ENCODE results near the gene BTAF1.

Gene BTAF1

GRCh38 chr10:91980319-91980718 lies 56.7 kb downstream of the BTAF1 start:
- Histone ChIP-seq H3F3A (ENCODE audit: insufficient read depth, low read length) (no peaks in the 10 kb centered on the region), H3K36me3 (replicated peaks; ENCODE audit: insufficient read depth, low read length) (peaks cover 4% of the 10 kb centered on the region; the same call in 1 of the 2 replicates), H3K9ac (ENCODE audit: low read length) (no peak overlapping the region), H3K4me3 (ENCODE audit: low read length) (no peak overlapping the region), H3K79me2 (ENCODE audit: low read length) (no peaks in the 10 kb centered on the region), H3K4me2 (ENCODE audit: low read depth, low read length) (no peak overlapping the region), H3K9me3 (replicated peaks; ENCODE audit: insufficient read depth, low read length) (no peaks in the 10 kb centered on the region), H3K27me3 (replicated peaks; ENCODE audit: insufficient read depth, low read length) (no peaks in the 10 kb centered on the region), H3K4me1 (ENCODE audit: low read length) (no peaks in the 10 kb centered on the region), H4K20me1 (ENCODE audit: insufficient read depth, low read length) (no peaks in the 10 kb centered on the region), H3K9me2 (replicated peaks; ENCODE audit: insufficient read depth, low read length) (no peaks in the 10 kb centered on the region), H2AFZ (ENCODE audit: low read length) (no peak overlapping the region), H3K27ac (ENCODE audit: low read length) (no peak overlapping the region)
- no peak for DNase-seq
- TF ChIP-seq EZH2phosphoT487 (IDR thresholded peaks at IDR 0.05; ENCODE audit: low read length) = no peak
- no peak for TF ChIP-seq EZH2 (optimal IDR thresholded peaks at IDR 0.05; ENCODE audit: low read depth, low read length)
- TF ChIP-seq, protein P1, sequence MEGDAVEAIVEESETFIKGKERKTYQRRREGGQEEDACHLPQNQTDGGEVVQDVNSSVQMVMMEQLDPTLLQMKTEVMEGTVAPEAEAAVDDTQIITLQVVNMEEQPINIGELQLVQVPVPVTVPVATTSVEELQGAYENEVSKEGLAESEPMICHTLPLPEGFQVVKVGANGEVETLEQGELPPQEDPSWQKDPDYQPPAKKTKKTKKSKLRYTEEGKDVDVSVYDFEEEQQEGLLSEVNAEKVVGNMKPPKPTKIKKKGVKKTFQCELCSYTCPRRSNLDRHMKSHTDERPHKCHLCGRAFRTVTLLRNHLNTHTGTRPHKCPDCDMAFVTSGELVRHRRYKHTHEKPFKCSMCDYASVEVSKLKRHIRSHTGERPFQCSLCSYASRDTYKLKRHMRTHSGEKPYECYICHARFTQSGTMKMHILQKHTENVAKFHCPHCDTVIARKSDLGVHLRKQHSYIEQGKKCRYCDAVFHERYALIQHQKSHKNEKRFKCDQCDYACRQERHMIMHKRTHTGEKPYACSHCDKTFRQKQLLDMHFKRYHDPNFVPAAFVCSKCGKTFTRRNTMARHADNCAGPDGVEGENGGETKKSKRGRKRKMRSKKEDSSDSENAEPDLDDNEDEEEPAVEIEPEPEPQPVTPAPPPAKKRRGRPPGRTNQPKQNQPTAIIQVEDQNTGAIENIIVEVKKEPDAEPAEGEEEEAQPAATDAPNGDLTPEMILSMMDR (IDR thresholded peaks at IDR 0.05; ENCODE audit: low read length) = no peak

GRCh38 chr10:91983416-91983815 lies 59.8 kb downstream of the BTAF1 start:
- H3K79me2 ChIP-seq (ENCODE audit: low read length) = no peaks in the 10 kb centered on the region
- no peaks in the 10 kb centered on the region for H3F3A ChIP-seq (ENCODE audit: insufficient read depth, low read length)
- H3K9me3 ChIP-seq (replicated peaks; ENCODE audit: insufficient read depth, low read length) = no peaks in the 10 kb centered on the region
- H3K9me2 ChIP-seq (replicated peaks; ENCODE audit: insufficient read depth, low read length) = no peaks in the 10 kb centered on the region
- peaks cover 4% of the 10 kb centered on the region; the same call in 1 of the 2 replicates for H3K36me3 ChIP-seq (replicated peaks; ENCODE audit: insufficient read depth, low read length)
- no peaks in the 10 kb centered on the region for H4K20me1 ChIP-seq (ENCODE audit: insufficient read depth, low read length)
- no peaks in the 10 kb centered on the region for H3K4me1 ChIP-seq (ENCODE audit: low read length)
- no peak overlapping the region for H3K27ac ChIP-seq (ENCODE audit: low read length)
- H3K4me2 ChIP-seq (ENCODE audit: low read depth, low read length) = no peak overlapping the region
- no peaks in the 10 kb centered on the region for H3K27me3 ChIP-seq (replicated peaks; ENCODE audit: insufficient read depth, low read length)
- H3K4me3 ChIP-seq (ENCODE audit: low read length) = no peak overlapping the region
- no peak for DNase-seq
- H3K9ac ChIP-seq (ENCODE audit: low read length) = no peak overlapping the region
- TF ChIP-seq EZH2phosphoT487 (IDR thresholded peaks at IDR 0.05; ENCODE audit: low read length) (no peak), EZH2 (optimal IDR thresholded peaks at IDR 0.05; ENCODE audit: low read depth, low read length) (no peak)
- TF ChIP-seq, protein P1 (IDR thresholded peaks at IDR 0.05; ENCODE audit: low read length) = no peak
- H2AFZ ChIP-seq (ENCODE audit: low read length) = no peak overlapping the region

- TF ChIP-seq, protein P1 (IDR thresholded peaks at IDR 0.05; ENCODE audit: low read length) = no peak
- no peak for TF ChIP-seq EZH2phosphoT487 (IDR thresholded peaks at IDR 0.05; ENCODE audit: low read length)
- TF ChIP-seq EZH2 (optimal IDR thresholded peaks at IDR 0.05; ENCODE audit: low read depth, low read length) = no peak
- Histone ChIP-seq H3K79me2 (ENCODE audit: low read length) (no peaks in the 10 kb centered on the region), H3K9me3 (replicated peaks; ENCODE audit: insufficient read depth, low read length) (no peaks in the 10 kb centered on the region), H3K27ac (ENCODE audit: low read length) (no peak overlapping the region), H3K4me1 (ENCODE audit: low read length) (no peaks in the 10 kb centered on the region), H3K4me2 (ENCODE audit: low read depth, low read length) (no peak overlapping the region), H3K36me3 (replicated peaks; ENCODE audit: insufficient read depth, low read length) (peaks cover 11% of the 10 kb centered on the region; the same call in 1 of the 2 replicates), H3F3A (ENCODE audit: insufficient read depth, low read length) (no peaks in the 10 kb centered on the region), H3K4me3 (ENCODE audit: low read length) (no peak overlapping the region), H3K9me2 (replicated peaks; ENCODE audit: insufficient read depth, low read length) (no peaks in the 10 kb centered on the region), H4K20me1 (ENCODE audit: insufficient read depth, low read length) (no peaks in the 10 kb centered on the region), H3K27me3 (replicated peaks; ENCODE audit: insufficient read depth, low read length) (no peaks in the 10 kb centered on the region), H3K9ac (ENCODE audit: low read length) (no peak overlapping the region), H2AFZ (ENCODE audit: low read length) (no peak overlapping the region)
- DNase-seq = no peak
Observed at GRCh38 chr10:91987397-91988037, 63.9 kb downstream of the BTAF1 start.

All from MM.1S (cell line).